IMR-90 (cell line): Measurements from ENCODE around the gene MAP10. TPM values are rescaled to one million over a fixed set of nuclear protein-coding genes. Genes with fewer than 3 reads are reported as not detected.
A peak's percentile ranks its signal among the peaks of the same experiment; 100 is the strongest.

Experiments used
- ATAC-seq: fragments of 200-7000 bp; cut with Tn5 transposase; 2 replicates; pipeline ENCODE4 v1.9.1; 2020; ENCODE audit warnings: low read depth, mild to moderate bottlenecking, moderate library complexity
- BruUV-seq: library from RNA; stranded (reverse); fragments of 400-500 nt; replicated peaks from 2 replicates; lab custom pipeline; 2021; lab: Mats Ljungman, UMichigan
- CTCF ChIA-PET: fragments of 300-600 bp; formaldehyde crosslinking; extraction: SDS; loops from one replicate; lab custom pipeline; 2021; ENCODE audit warnings: antibody characterized with exemption; lab: Yijun Ruan, JAX
- POLR2A ChIA-PET: fragments of 300-600 bp; sonication (Branson Sonifier 250); formaldehyde crosslinking; loops from one replicate; lab custom pipeline; 2022; ENCODE audit warnings: antibody characterized with exemption; ENCODE audit not compliant: unreplicated experiment; lab: Charles Lee
- DNase-seq: peaks from one replicate; pipeline ENCODE4 v3.0.0; 2013
- H2AFZ ChIP-seq: replicated peaks from 2 replicates; pipeline ENCODE3; 2013; ENCODE audit warnings: low read length, mild to moderate bottlenecking; ENCODE audit not compliant: poor library complexity
- H2AK5ac ChIP-seq: 2 replicates; pipeline ENCODE4 v1.6.1; 2013; ENCODE audit warnings: low read depth, low read length, inconsistent platforms
- H2AK9ac ChIP-seq: replicated peaks from 2 replicates; pipeline ENCODE3; 2013; ENCODE audit warnings: mild to moderate bottlenecking, low read depth, low read length, moderate library complexity; ENCODE audit not compliant: poor library complexity
- H2BK120ac ChIP-seq: 2 replicates; pipeline ENCODE4 v1.6.1; 2013; ENCODE audit warnings: low read depth, low read length, inconsistent platforms
- H2BK15ac ChIP-seq: 3 replicates; pipeline ENCODE4 v1.6.1; 2013; ENCODE audit warnings: low read depth, low read length, inconsistent platforms
- H2BK20ac ChIP-seq: 2 replicates; pipeline ENCODE4 v1.6.1; 2013; ENCODE audit warnings: low read depth, mild to moderate bottlenecking, inconsistent platforms, low read length, moderate library complexity
- H2BK5ac ChIP-seq: 2 replicates; pipeline ENCODE4 v1.6.1; 2013; ENCODE audit warnings: mild to moderate bottlenecking, low read depth, low read length, inconsistent platforms; ENCODE audit not compliant: poor library complexity, severe bottlenecking
- H3K14ac ChIP-seq: replicated peaks from 2 replicates; pipeline ENCODE4 v1.6.1; 2013; ENCODE audit warnings: low read depth, low read length, inconsistent platforms
- H3K18ac ChIP-seq: 2 replicates; pipeline ENCODE4 v1.6.1; 2013; ENCODE audit warnings: low read depth, low read length, control low read depth
- H3K23ac ChIP-seq: 2 replicates; pipeline ENCODE4 v1.6.1; 2013; ENCODE audit warnings: low read depth, low read length, inconsistent platforms
- H3K27ac ChIP-seq: 2 replicates; pipeline ENCODE4 v1.5.1; 2013; ENCODE audit warnings: mild to moderate bottlenecking, control low read depth, low read length; ENCODE audit not compliant: insufficient read depth
- H3K27me3 ChIP-seq: 2 replicates; pipeline ENCODE4 v1.6.1; 2013; ENCODE audit warnings: low read length; ENCODE audit not compliant: control insufficient read depth, insufficient read depth
- H3K36me3 ChIP-seq: 2 replicates; pipeline ENCODE4 v1.6.1; 2013; ENCODE audit warnings: low read length, mixed read lengths; ENCODE audit not compliant: control insufficient read depth, insufficient read depth
- H3K4ac ChIP-seq: 2 replicates; pipeline ENCODE4 v1.6.1; 2013; ENCODE audit warnings: low read depth, low read length, inconsistent platforms
- H3K4me1 ChIP-seq: 2 replicates; pipeline ENCODE4 v1.6.1; 2013; ENCODE audit warnings: low read length, mixed read lengths; ENCODE audit not compliant: control insufficient read depth, insufficient read depth
- H3K4me2 ChIP-seq: 2 replicates; pipeline ENCODE4 v1.6.1; 2013; ENCODE audit warnings: low read depth, mild to moderate bottlenecking, control low read depth, low read length, moderate library complexity
- H3K4me3 ChIP-seq: 2 replicates; pipeline ENCODE4 v1.5.1; 2013; ENCODE audit warnings: low read depth, mild to moderate bottlenecking, control low read depth, low read length, moderate library complexity; ENCODE audit not compliant: insufficient read depth
- H3K56ac ChIP-seq: 2 replicates; pipeline ENCODE4 v1.6.1; 2013; ENCODE audit warnings: low read length, inconsistent platforms; ENCODE audit not compliant: insufficient read depth; ENCODE audit errors: extremely low read depth
- H3K79me1 ChIP-seq, 2 experiments: 2 replicates each; pipeline ENCODE4 v1.6.1; 2013; ENCODE audit warnings: low read length in 2 of 2, inconsistent platforms in 1 of 2, low read depth in 1 of 2
- H3K9ac ChIP-seq: 2 replicates; pipeline ENCODE4 v1.6.1; 2013; ENCODE audit warnings: low read depth, low read length, control low read depth
- H3K9me1 ChIP-seq: 2 replicates; pipeline ENCODE4 v1.6.1; 2013; ENCODE audit warnings: low read length, inconsistent platforms; ENCODE audit not compliant: insufficient read depth
- H3K9me3 ChIP-seq: 2 replicates; pipeline ENCODE4 v1.6.1; 2013; ENCODE audit warnings: low read length; ENCODE audit not compliant: control insufficient read depth, insufficient read depth
- H4K20me1 ChIP-seq: 2 replicates; pipeline ENCODE4 v1.6.1; 2013; ENCODE audit warnings: low read length, inconsistent platforms; ENCODE audit not compliant: insufficient read depth
- H4K5ac ChIP-seq: 2 replicates; pipeline ENCODE4 v1.6.1; 2013; ENCODE audit warnings: mild to moderate bottlenecking, low read depth, low read length, control low read depth
- H4K8ac ChIP-seq, 2 experiments: 2 replicates each; pipeline ENCODE4 v1.6.1; 2013; ENCODE audit warnings: low read depth in 2 of 2, low read length in 2 of 2, control low read depth in 1 of 2, inconsistent platforms in 1 of 2
- H4K91ac ChIP-seq: 2 replicates; pipeline ENCODE4 v1.6.1; 2013; ENCODE audit warnings: low read depth, low read length, inconsistent platforms; ENCODE audit not compliant: insufficient read depth
- BHLHE40 ChIP-seq: fragments of 150-350 bp; IDR thresholded peaks from 2 replicates; pipeline ENCODE4 v1.6.1; 2016; ENCODE audit warnings: mild to moderate bottlenecking, low read depth, low read length
- MAFK ChIP-seq: IDR thresholded peaks from 2 replicates; pipeline ENCODE4 v1.6.1; 2012; ENCODE audit warnings: low read depth, low read length, improper control_type of control experiment
- NFE2L2 ChIP-seq: fragments of 150-350 bp; IDR thresholded peaks from 2 replicates; pipeline ENCODE4 v1.6.1; 2016; ENCODE audit warnings: low read depth, mild to moderate bottlenecking, low read length
- WGBS, 2 experiments: methylation state at CpG; one replicate each; pipeline versions ENCODE4 v1.1.5 to v1.1.7; 2013; ENCODE audit warnings: missing lambda C conversion rate in 2 of 2; ENCODE audit not compliant: insufficient read length in 1 of 2; ENCODE audit errors: extremely low coverage in 2 of 2; 5-methylcytosine and 5-hydroxymethylcytosine counted together
- dilution Hi-C: fragments of 300-500 bp; cut with HindIII; formaldehyde crosslinking; loops from one replicate; pipeline ENCODE4 v1.14.3; 2018; ENCODE audit warnings: low sequenced_read_pairs; ENCODE audit not compliant: unreplicated experiment
- in situ Hi-C: fragments of 300-500 bp; cut with MboI; formaldehyde crosslinking; loops from 3 replicates; pipeline ENCODE4 v1.14.3; 2019; ENCODE audit warnings: low sequenced_read_pairs, inconsistent platforms, mixed read lengths
- intact Hi-C: fragments of 100-400 bp; cut with micrococcal nuclease; formaldehyde crosslinking; loops from 2 replicates; pipeline ENCODE4 v1.10.0; 2022
- polyA plus RNA-seq, 3 experiments: library from polyadenylated mRNA; depleted of rRNA; stranded (reverse); fragments of >200 nt; gene quantifications; 2 replicates each; pipeline ENCODE4 v1.2.3, GENCODE V29; 2012; ENCODE audit warnings: low replicate concordance in 1 of 3
- total RNA-seq: library from RNA; depleted of rRNA; stranded (reverse); fragments of >200 nt; gene quantifications from 2 replicates; pipeline ENCODE4 v1.2.3, GENCODE V29; 2012

Gene MAP10
- total and polyA plus RNA-seq, 2 of the 4 experiments (the other 2 are of a cell fraction), result 1.0 to 1.1 TPM

DNA sequence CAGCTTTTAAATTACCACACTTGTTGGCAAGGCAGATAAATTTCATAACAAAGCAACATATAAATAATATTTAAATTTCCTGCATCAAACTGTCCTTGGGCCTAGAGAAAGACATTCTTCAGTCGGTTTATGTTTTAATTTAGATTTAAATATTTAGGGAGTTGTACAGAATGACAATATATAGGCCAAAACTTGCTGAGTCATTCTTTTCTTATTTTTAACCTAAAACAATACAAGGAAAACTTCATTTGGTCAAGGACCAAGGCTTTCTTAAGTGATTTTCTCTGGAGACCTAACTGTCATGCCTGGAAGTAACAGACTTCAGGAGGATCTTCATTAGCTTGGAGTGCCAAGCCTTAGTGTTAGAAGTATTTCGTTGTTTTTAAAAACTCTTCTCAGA is 5.6 kb downstream of the MAP10 start:
- H3K9me3 ChIP-seq, result no peaks in the 10 kb centered on the region
- no peak overlapping the region for H3K14ac ChIP-seq
- POLR2A ChIA-PET, result no interaction called here
- H2BK20ac ChIP-seq, result no peak overlapping the region
- no peak overlapping the region for H2AK5ac ChIP-seq
- in situ Hi-C loops, result no loop called here
- H3K4ac ChIP-seq, result no peak overlapping the region
- DNase-seq (no peak), ATAC-seq (no peak)
- no peak overlapping the region for H3K23ac ChIP-seq
- H2BK15ac ChIP-seq, result no peak overlapping the region
- no peak overlapping the region for H2AFZ ChIP-seq
- H3K4me3 ChIP-seq, result no peak overlapping the region
- H2BK5ac ChIP-seq, result no peak overlapping the region
- H4K5ac ChIP-seq, result no peak overlapping the region
- no peaks in the 10 kb centered on the region; the same call in 1 of the 2 replicates for H3K4me1 ChIP-seq
- no peaks in the 10 kb centered on the region for H3K79me1 ChIP-seq
- H4K91ac ChIP-seq, result no peak overlapping the region
- no peaks in the 10 kb centered on the region for H3K27me3 ChIP-seq
- no peak overlapping the region for H2AK9ac ChIP-seq
- H3K4me2 ChIP-seq, result no peak overlapping the region
- H3K9ac ChIP-seq, result no peak overlapping the region
- H4K20me1 ChIP-seq, result no peaks in the 10 kb centered on the region
- CTCF ChIA-PET, result no interaction called here
- TF ChIP-seq BHLHE40 (no peak), MAFK (peak; percentile 91), NFE2L2 (peak; percentile 98)
- no peaks in the 10 kb centered on the region for H3K36me3 ChIP-seq
- no TSS peak for BruUV-seq
- dilution Hi-C loops, result no loop called here
- no peak overlapping the region for H4K8ac ChIP-seq
- H3K27ac ChIP-seq, result no peak overlapping the region
- intact Hi-C loops, result no loop called here
- WGBS, 2 experiments, result no CpG with 5 or more reads among the region's 2 CpGs
- no peak overlapping the region for H2BK120ac ChIP-seq
- no peaks in the 10 kb centered on the region for H3K9me1 ChIP-seq
- H3K18ac ChIP-seq, result no peak overlapping the region
- no peak overlapping the region for H3K56ac ChIP-seq
